HL-60 (cell line): ENCODE results near the gene SMIM14.

Experiments used
- DNase-seq, 2 experiments: peaks; one replicate each; pipeline ENCODE4 v3.0.0-alpha.2; 2010 to 2020; ENCODE audit warnings: low read depth in 1 of 2, low spot score in 1 of 2
- H3K27ac ChIP-seq: fragments of 250-450 bp; sonication (Bioruptor Pico); replicated peaks from 2 replicates; pipeline ENCODE4 v1.5.1; 2020; ENCODE audit warnings: mild to moderate bottlenecking, moderate library complexity
- H3K27me3 ChIP-seq: fragments of 250-450 bp; sonication (Bioruptor Pico); 2 replicates; pipeline ENCODE4 v1.5.1; 2021; ENCODE audit warnings: mild to moderate bottlenecking, moderate library complexity; ENCODE audit not compliant: insufficient read depth, poor library complexity, severe bottlenecking
- H3K4me3 ChIP-seq: replicated peaks from 2 replicates; pipeline ENCODE4 v1.5.1; 2011; ENCODE audit warnings: mild to moderate bottlenecking, control low read depth, low read length; ENCODE audit not compliant: insufficient read depth
- CTCF ChIP-seq: IDR thresholded peaks from one replicate; pipeline ENCODE4 v1.5.1; 2011; ENCODE audit warnings: low read length, control low read depth, inconsistent platforms; ENCODE audit not compliant: insufficient read depth
- GABPA ChIP-seq: IDR thresholded peaks from 2 replicates; pipeline ENCODE4 v1.6.1; 2012; ENCODE audit warnings: low read depth
- POLR2AphosphoS5 ChIP-seq: IDR thresholded peaks from 2 replicates; pipeline ENCODE4 v1.6.1; 2012; ENCODE audit warnings: low read depth
- REST ChIP-seq: IDR thresholded peaks from 2 replicates; pipeline ENCODE4 v1.6.1; 2012; ENCODE audit warnings: low read depth; ENCODE audit not compliant: insufficient replicate concordance
- SPI1 ChIP-seq: IDR thresholded peaks from 2 replicates; pipeline ENCODE4 v1.6.1; 2012; ENCODE audit warnings: low read depth, mild to moderate bottlenecking, borderline replicate concordance

SMIM14 gene

GRCh38 chr4:39626913-39627312, 11.8 kb downstream of the SMIM14 start:
- Histone ChIP-seq H3K27me3 (no peaks in the 10 kb centered on the region), H3K4me3 (no peak overlapping the region), H3K27ac (no peak overlapping the region)
- no peak for DNase-seq
- TF ChIP-seq GABPA (no peak), SPI1 (no peak), REST (no peak), CTCF (no peak), POLR2AphosphoS5 (no peak)

GRCh38 chr4:39626261-39626660, 12.4 kb downstream of the SMIM14 start:
- Histone ChIP-seq H3K4me3 (no peak overlapping the region), H3K27me3 (no peaks in the 10 kb centered on the region), H3K27ac (no peak overlapping the region)
- peak in 1 of 2 experiments; percentile 26 for DNase-seq
- TF ChIP-seq POLR2AphosphoS5, result no peak
- peak; percentile 81 for TF ChIP-seq SPI1
- no peak for TF ChIP-seq REST

- H3K4me3 ChIP-seq, result no peak overlapping the region
- TF ChIP-seq REST, result no peak
- TF ChIP-seq GABPA, result no peak
- no peak for TF ChIP-seq CTCF
- TF ChIP-seq POLR2AphosphoS5, result no peak
- TF ChIP-seq SPI1, result no peak
- no peak overlapping the region for H3K27ac ChIP-seq
- DNase-seq, result no peak
- no peaks in the 10 kb centered on the region for H3K27me3 ChIP-seq
Measured at GRCh38 chr4:39621582-39621981, 17.1 kb downstream of the SMIM14 start.
